Epidermal melanocyte (primary cell): ENCODE results near the gene PRKCB.

Experiments
- DNase-seq: peaks from one replicate; pipeline ENCODE4 v3.0.0; 2011; ENCODE audit warnings: low spot score; ENCODE audit not compliant: insufficient read length

The PRKCB gene

DNA sequence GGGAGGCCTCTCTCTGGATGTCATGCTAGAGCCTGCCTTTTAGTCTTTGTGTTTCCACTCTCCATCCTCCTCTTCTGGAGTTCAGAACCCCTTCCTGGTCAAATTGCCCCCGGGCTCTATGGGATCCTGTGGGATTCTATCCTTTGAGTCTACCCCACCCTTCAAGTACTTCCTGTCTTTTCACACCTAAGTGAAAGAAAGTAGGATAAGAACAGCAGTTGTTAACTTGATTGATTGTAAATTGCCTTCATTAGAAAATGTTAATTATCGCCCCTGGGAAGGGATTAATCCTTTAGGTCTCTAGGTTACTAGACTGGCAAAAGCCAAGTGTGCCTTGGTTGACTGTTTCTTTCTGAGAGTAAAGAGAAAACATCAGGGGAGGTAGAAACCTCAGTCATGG is 30.1 kb downstream of the PRKCB start:
- no peak for DNase-seq

DNA sequence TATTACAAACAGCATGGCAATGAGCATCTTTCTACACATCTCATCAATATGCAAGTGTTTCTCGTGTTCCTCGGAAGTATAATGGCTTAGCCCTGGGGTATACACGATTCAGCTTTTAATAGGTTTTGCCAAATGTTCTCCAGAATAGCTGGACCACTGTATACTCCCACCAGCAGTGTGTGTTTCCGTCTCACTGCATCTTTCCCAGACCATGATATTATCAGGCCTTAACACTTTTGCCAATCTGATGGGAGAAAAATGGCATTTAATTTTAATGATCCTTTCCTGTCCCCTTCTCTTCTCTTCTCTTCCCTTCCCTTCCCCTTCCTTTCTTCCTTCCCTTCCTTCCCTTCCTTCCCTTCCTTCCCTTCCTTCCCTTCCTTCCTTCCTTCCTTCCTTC is 30.8 kb downstream of the PRKCB start:
- DNase-seq, result no peak

DNA sequence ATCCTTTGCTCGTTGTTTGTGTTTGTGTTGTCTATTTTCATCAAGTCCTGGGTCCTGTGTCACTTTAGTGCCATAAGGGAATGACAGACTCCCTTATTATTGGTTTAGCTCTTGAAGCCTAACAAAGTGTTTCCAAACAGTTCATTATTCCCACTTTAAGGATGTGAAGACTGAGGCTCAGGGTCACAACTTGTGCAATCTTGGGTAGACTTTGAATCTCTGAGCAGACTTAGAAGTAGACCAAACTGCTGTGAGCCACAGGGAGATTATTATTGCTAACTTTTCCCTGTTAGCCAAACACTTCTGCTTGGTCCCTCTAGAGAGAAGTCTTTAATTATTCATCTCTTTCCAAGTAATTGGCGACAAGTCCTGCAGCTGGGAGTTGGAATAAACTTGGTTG is 31.8 kb downstream of the PRKCB start:
- DNase-seq, result no peak

DNA sequence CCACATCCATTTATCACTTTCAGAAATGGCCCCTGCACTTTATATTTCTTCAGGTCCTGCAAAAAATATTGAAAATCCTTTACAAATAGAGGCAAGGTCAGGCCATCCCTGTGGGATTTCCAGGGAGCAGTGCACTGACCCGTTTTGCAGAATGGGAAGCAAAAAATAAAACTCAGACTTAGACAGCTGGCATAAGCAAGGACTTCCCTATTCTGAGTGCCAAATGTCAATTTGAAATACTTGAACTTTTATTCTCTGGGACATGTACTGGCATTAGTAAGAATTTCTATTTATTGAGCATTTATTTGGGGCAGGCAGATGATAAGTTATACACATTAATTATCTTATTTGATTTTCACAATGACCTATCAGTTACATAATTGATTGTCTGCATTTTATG is 32.4 kb downstream of the PRKCB start:
- no peak for DNase-seq

DNA sequence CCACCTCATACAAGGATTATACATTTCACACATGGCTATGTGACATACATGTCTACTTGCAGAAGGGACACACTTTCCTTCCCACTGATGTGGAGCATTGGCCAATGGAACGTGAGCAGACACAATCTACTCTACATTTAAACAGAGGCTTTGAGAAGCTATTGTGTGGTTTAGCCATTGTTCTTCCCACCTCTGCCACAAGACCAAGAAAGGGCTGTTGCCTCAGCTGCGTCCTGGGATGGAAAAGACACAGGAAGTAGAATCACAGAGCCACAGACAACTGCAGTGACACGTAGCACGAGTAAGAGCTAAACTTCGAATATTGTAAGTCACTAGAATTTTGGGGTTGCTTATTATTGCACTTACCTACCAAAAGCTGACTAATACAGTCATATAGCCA is 33.3 kb downstream of the PRKCB start:
- DNase-seq, result no peak

DNA sequence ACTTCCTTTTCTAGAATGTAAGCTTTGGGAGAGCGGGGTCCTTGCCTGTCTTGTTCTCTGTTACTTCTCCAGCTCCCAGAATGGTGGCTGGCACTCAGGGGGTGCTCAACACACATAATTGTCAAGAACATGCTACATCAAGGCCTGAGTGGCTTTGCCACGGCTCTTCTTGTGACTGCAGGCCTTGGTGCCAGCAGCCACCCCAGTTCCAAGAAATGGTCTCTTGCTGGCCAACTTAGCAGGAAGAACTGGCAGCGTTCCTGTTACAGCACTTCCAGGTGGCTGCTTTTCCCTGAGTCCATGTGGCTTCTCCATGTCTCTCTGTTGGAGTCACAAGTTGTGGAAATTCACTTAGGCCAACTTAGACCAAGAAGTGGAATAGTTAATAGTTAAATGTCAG is 36.1 kb downstream of the PRKCB start:
- no peak for DNase-seq

DNA sequence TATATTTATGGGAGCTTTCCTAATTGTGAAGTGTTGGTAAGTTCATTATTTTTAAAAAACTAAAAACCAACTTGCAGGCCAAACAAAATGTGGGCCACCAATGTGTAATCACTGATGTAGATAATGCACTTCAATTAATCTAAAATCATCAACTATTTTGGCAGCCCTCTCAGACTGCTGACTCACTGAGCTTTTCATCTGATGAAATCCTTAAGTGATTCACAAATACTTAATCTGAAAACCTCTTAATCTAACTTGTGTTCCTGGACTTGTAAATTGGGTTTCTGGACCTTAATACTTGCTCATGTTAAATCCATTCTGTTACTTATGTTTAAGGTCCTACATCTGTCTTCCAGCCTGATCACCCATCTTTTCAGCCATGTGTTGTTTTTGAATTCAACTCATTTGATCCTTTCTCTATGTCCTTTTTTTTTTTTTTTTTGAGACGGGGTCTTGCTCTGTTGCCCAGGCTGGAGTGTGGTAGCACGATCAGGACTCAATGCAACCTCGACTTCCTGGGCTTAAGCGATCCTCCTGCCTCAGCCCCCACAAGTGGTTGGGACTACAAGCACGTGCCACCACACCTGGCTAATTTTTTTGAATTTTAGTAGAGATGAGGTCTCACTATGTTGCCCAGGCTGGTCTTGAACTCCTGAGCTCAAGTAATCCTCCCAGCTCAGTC is 39.0 kb downstream of the PRKCB start:
- no peak for DNase-seq

DNA sequence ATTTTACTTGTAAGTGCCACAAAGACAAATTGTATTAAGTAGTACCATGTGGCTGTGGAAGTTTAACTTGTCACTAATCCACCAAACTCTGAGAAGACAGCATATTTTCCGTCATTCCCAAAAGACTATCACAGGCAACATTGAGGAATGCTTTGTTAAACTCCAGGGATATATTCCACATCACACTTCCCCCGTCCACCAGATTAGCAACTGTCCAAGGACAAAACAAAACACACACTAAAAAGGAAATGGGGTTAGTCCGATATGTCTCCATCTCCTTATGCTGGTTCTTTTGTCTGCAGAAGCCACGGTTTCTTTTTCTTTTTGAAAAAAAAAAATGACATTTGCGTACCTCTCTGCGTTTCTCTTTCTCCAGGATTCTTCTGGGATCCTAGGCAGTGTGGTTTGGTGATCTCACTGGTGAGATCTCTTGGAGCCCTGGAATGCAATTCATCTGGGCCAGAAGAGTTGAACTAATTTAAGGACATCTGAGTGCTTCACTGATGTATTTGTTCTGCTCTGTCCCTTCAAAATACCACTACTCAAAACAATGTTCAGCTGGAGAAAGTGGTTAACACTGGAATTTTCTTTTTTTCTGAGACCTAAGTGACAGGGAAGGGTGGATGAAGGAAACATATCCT is 40.6 kb downstream of the PRKCB start:
- DNase-seq, result no peak

DNA sequence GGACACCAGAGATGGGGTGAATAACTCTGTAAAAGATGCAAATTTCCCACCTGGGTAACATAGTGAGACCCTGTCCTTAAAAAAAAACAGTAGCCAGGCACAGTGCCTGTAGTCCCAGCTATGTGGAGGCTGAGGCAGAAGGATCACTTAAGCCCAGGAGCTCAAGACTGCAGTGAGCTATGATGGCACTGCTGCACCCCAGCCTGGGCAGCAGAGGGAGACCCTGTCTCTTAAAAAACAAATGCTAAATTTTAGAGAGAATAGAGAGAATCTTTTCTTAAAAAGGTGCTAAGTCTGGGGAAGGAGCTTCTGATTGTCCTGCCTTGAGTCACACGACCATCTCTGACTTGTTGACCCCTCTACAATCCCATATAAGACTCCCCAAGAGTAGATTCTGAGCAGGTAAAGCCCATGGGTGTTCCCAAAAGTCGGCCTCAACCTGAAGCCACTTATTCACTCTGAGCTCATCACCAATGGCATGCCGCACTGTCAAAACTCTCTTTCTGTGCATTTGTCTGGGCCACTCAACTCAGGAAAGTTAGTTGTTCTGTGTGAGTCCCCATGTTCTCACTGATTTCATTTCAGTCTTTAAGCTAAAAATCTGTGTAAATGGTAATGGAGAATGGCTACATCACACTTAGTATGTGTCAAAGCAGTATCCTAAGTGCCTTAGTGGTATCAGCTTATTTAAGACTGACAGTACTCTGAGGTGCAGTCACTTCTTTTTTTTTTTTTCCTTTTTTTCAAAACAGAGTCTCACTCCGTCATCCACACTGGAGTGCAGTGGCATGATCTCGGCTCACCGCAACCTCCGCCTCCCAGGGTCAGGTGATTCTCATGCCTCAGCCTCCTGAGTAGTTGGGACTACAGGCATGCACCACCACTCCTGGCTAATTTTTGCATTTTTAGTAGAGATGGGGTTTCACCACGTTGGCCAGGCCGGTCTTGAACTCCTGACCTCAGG is 41.6 kb downstream of the PRKCB start:
- no peak for DNase-seq

DNA sequence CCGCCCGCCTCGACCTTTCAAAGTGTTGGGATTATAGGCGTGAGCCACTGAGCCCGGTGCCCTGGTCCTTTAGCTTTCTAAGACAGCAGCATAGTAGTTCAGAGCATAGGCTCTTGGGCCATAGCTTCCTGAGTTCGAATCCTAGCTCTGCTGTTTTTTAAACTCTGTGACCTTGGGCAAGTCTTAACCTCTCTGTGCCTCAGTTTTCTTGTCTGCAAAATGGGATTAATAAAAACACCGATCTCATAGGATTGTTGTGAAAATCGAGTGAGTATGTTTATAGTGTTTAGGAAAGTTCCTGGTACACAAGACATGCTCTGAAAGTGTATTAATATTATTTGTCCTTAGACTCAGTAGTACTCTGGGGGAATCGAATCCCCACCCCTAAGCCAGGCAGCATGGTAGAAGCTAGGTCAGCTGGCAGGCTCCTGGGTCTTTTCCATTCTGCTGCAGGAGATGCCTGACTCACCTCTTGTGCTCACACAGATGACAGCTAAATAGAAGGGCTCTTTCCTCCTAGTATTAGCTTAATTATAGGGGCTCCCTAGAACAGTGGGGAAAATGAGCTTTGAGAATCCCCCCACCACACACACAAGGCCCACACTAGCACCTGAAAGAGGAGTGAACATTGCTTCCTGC is 44.1 kb downstream of the PRKCB start:
- DNase-seq, result no peak

DNA sequence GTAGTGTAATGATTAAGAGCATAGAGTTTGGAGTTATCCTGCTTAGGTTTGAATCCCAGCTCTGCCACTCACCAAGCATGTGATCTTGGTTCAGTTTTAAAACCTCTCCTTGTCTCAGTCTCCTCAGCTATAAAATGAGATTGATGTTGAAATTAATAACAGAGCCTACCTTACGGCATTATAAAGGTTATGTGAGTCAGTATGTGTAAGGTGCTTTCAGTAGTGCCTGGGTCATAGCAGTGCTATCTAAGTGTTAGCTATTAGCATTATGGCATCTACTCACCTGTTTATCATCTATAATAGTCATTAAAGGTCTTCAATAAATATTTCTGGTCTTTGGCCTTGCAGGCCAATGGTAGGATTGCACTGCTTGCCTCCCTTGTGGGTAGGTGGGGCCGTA is 53.4 kb downstream of the PRKCB start:
- no peak for DNase-seq

DNA sequence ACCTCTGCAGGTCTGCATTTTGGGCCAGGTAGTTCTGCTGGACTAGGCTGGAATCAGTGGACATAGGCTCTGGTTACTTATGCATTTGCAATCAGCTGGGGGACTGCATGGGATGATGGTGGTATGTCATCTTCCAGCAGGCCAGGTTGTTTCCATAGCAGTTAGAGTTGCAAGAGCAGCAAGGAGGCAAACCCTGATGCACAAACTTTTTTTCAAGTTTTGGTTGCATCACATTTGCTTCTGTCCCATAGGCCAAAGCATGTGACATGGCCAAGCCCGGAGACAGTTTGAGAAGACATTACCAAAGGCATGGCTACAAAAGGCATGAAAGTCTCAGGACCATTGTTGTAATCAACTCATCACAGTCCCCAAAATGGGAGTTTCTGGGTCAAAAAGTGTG is 58.2 kb downstream of the PRKCB start:
- DNase-seq, result no peak

DNA sequence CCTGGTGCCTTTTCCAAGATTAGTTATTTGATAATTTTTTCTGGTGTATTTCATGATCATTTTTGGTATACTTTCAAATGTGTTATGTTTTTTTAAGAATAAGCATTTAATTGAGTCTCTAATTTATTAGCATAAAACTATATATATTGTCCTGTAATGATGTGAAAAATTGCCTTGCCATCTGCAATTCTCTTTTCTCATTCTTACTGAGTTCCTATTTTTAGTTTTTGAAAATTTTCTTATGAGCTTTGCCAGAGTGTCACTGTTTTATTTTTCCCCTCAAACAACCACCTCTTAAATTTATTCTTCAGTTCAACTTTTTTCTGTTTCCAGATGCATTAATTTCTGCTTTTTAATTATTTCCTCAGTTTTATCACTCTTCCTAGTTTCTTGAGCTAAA is 59.3 kb downstream of the PRKCB start:
- no peak for DNase-seq

DNA sequence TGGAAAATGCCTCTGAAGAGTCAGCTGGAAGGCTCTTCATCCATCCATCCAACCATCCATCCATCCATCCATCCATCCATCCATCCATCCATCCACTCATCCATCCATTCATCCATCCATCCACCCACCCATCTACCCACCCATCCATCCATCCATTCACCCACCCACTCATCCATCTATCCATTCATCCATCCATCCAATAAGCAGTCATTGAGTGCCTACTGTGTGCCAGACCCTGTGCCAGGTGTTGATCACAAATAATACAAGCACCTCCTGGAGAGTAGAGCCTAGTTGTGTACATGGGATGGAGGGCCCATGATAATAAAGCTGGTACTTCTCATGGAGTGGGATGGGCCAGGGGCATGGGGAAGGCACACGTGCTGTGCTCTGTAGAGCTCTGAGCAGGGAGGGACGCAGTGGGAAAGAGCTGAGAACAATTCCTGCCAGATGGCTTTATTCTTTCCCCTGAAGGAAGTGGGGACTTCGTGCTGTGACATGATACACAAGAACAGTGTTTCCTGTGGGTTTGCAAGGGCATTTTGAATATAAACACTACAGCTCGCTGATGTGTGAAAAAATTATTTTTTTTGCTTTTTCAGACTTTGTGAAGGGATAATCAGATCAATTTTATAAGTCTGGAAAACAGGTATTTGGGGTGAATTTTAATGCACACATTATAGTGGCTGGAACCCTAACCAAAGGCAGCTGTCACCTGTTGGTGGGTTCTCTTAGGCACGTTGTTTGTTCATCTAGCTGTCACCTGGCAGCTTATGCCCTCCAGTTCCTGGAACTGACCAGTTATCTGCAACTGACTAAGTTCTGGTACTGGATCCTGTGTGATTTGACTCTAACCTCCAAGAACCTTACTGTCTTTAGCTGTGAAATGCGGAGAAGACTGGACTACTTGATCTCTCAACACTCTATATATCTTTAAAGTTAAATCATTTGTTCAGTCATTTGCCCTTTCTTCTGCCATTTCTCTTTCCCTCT is 61.3 kb downstream of the PRKCB start:
- DNase-seq, result no peak

DNA sequence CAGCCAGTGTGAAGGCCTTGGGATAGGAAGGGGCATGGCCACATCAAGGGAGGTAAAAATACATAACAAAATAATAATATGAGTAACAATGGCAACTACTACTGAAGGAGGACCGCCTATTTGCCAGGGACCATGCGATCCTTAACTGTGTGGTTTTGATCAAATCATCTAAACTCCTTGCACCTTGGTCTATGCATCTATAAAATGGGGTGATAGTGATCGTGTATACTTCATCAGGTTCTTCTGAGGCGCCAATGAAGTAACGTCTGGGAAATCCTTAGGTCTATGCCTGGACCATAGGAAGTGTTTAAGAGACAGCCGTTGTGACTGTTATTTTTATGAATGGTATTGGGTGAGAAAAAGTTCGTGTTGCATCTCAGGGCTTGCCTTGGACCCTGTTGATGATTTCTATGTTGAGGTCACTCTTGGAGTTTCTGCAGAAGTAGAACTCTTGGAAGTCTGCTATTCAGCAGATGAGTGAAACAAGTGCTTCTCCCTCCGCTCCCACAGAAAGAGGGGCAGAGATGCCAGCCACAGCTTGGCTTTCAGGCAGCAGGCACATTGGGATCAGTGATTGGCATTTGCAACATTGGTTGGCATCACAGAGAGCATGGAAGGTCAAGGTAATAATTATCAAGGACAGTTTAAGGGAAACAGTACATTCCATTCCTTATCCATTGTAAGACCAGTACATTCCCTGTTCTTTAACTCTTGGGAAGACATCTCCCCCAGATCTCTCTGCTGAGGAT is 63.1 kb downstream of the PRKCB start:
- DNase-seq, result no peak

DNA sequence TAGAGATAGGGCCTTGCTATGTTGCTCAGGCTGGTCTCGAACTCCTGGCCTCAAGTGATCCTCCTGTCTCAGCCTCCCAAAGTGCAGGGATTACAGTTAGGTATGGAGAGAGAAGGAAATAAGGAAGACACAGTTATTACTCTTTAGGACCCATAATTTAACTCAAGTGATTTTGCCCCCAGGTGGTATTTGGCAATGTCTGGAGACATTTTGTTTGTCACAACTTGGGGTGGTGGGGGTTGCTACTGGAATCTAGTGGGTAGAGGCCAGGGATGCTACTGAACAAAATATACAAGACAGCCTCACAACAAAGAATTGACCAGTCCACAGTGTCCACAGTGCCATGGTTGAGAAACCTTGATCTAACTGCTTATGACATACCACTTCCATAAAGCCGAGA is 64.1 kb downstream of the PRKCB start:
- no peak for DNase-seq

DNA sequence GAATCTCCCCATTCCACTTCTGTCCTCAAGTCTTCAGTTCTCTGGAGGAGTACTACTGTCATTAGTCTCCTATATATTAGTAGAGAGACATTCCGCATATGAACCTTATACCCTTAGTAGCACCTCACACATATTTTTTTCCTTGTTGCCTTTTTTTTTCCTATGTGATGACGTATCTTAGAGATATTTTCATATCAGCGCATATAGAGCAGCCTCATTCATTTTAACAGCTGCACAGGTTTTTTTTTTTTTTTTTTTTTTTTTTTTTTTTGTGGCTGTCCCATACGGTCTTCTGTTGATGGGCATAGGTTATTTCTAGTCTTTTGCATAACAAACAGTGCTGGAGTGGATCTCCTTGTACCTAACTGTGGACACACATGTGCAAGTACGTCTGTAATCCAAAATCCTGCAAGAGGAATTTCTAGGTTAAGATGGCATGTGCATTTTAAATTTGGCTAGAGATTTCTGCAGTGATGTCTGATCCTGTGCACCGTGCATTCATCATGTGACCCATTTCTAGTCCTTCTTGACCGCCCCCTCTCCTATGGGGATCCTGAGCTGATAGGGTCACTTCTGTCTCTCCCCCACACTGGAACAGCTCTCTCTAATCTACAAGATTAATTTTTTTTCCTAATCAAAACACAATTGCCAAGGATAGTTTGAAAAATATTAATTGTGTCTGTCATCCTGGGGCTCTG is 64.8 kb downstream of the PRKCB start:
- no peak for DNase-seq

DNA sequence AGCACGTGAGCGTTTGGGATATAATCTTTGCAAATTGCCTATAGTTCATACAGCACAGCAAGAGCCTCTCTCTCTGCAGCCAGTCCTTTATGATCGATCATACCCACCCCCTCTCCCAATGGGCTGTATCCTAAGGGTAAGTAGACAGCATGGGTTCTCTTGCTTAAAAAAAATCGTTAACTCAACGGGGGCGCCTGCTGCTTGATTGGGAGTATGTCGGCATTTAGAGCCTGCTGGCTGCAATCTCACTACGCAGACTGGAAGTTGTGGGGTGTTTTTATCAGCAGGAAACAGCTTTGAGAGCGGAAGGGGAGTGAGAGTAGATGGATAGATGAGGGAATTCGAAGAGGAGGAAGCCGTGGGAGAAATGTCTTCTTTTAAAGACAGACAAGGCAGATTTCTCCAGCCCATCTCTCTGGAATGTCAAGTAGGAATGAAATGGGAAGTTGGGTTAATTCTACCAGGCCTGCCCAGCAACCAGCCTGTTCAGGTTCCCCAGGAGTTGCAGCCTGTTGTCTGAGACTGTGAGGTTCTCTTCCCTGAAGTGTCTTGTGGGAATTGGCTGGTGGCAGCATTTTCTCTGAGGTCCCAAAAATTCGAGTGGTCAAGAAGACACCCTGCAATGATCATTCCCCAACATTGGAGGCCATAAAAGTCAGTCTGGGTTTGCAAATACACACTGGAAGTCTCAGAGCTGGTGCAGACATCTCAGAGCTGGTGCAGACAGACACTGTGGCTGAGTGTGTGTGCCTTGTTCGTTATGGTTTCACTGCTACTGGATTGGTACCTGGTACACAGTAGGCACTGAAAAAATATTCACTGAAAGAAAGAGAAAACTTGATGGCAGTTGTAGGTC is 65.6 kb downstream of the PRKCB start:
- no peak for DNase-seq
